NCI-H1105 (cell line): ENCODE measurements around the gene CD40LG.

Experiments
- DNase-seq: peaks from one replicate; lab custom pipeline; 2025; lab: John Stamatoyannopoulos, UW

CD40LG gene

DNA sequence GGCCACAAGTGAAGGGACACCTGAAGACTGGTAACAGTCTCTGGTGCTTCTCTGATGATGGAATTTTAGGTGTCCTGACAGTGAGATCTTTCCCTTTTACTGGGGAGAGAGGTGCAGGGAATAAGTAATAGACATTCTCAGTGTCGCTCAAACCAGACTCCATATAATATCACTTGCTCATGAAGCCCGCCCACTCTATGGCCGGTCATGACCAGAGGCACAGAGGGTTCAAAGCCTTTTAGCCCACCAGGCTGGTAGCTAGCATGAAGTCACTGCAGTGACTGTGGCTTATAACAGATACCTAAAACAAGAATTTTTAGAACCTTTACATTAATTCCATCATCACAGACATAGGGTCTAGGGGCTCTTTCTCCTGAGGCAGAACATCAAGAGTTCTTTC lies 2.9 kb downstream of the CD40LG start:
- DNase-seq, result no peak

DNA sequence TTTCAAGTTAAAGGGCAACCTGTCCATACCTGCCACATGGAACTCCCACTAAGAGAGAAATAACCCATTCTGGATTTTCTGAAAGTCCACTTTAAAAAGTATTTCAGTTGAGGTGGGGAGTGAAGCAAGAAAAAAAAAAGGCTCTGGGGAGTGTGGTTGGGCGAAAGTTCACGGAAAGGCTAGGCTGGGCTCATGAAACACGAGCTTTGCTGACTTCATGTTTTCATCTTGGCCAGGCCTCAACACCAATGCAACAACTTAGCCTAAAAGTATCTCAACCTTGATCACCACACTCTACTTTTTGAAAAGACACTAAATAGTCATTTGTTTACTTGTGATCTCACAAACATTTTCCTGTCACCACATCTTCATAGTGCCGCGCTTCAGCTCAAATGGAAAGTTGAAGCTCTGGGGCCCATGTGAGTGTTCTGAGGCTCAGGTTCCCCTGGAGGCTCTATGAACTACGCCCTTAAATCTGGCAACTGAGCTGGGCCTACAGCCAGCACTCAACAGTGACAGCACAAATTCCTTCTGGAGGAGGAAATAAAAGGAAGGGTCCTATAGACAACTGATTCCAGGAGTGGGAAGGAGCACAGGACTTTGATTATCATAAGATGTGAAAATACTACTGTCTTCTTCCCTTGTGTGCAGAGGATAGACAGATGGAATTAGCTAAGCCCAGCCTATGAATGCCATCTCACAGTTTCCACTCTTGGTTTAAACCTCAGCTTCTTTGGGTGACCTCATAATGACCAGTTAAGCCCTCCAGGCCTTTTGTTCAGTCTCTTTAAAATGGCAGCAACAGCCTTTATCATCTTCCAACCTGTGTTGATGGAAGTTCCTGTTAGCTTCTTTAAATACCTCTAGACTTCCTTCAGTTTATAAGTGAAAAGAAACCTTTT lies 5.1 kb downstream of the CD40LG start:
- DNase-seq, result no peak

DNA sequence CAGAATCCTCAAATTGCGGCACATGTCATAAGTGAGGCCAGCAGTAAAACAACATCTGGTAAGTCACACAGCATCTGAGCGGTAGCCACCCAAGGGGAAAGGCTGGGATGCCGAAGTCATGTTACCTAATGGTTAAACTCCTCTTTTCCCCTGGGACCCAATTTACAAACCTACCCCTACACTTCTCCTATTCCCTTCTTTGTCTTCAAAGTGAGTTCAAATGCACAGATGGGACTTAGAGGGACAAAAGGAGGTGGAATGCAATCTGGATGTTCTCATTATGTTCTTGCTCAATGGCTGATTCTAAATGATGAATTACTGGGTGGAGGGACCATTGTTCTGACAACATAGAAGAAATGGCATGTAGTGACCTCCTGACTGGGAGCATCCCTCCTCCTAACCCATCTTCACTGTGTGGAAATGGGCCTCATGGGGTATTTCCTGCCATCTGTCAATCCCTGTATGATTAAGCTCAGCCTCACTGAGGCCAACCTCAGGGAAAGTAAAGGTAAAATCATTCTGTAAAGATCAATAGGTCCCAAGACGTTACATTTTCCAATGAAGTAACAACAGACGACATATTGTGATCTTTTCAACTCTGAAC lies 8.5 kb downstream of the CD40LG start:
- no peak for DNase-seq

DNA sequence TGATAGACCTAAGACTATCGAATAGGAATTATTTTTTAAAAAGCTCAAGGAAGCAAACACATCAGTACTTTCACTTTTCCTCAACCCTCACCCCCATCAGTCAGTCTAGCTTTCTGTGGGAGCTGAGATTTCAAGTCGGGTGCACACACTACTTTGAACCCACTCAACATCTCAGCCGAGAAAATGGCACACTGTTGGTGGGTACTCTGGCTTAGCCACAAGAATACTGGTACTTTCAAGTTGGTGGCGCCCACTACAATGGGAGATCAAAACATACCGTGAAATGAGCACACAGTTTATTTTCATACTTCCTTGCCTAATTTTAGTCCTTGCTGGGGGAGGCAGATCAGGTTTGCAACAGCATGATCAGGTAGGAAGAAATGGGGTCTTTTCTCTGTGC lies 10.2 kb downstream of the CD40LG start:
- no peak for DNase-seq

DNA sequence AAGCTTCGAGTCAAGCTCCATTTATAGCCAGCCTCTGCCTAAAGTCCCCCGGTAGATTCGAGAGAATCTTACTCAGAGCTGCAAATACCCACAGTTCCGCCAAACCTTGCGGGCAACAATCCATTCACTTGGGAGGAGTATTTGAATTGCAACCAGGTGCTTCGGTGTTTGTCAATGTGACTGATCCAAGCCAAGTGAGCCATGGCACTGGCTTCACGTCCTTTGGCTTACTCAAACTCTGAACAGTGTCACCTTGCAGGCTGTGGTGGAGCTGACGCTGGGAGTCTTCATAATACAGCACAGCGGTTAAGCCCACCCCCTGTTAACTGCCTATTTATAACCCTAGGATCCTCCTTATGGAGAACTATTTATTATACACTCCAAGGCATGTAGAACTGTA lies 11.2 kb downstream of the CD40LG start:
- DNase-seq, result no peak

DNA sequence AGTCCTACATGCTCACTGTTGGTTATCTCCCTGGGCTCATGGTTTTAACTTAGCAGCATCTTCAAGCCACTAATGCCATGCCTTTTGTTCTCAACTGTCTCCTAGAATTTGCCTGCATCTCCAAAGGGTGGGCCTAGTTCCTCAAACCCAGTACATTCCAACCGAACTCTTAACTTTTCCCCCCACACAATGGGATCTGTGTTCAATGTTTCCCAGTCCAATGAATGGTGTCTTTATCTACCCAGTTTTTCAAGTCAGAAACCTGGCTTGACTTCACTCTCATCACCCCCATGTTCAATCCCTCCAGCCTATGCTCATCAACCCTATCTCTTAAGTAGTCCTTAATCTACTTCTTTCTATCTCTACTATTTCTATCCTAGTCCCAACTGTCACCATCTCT lies 12.9 kb downstream of the CD40LG start:
- no peak for DNase-seq

DNA sequence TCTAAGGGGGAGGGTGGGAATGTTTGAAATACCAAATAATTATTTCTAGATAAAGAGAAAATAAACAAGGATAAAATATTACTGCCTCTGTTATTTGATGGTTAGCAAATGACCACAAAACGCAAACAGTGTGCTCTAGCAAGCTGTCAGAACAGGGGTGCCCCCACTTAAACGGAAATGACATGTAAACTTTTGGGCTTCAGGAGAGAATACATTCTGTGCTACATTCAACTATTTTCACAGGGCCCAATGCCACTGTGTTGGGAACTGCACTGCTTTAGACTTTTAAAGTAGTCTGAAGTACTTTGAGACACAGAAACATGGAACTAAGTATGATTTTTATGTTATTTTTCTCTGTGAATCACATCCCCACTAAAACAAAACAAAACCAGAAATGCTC lies 14.1 kb downstream of the CD40LG start:
- no peak for DNase-seq

DNA sequence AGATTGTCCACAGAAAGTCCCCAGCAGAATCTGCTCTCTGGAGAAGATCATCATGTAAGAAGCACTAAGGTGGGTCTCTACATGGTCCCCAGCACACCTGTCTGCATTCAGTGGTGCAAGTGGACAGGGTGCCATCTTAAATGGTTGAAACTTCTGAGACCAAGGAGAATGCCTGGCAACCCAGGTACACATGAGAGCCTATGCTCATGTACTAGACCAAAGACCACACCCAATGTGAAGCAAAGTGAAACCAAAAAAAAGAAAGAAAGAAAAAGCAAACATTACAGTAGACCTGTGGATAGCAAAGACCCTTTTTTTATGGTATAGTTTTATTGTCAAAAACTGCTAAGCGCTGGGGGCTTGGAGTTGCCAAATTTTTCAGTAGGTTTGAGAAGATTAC lies 15.0 kb downstream of the CD40LG start:
- DNase-seq, result no peak

DNA sequence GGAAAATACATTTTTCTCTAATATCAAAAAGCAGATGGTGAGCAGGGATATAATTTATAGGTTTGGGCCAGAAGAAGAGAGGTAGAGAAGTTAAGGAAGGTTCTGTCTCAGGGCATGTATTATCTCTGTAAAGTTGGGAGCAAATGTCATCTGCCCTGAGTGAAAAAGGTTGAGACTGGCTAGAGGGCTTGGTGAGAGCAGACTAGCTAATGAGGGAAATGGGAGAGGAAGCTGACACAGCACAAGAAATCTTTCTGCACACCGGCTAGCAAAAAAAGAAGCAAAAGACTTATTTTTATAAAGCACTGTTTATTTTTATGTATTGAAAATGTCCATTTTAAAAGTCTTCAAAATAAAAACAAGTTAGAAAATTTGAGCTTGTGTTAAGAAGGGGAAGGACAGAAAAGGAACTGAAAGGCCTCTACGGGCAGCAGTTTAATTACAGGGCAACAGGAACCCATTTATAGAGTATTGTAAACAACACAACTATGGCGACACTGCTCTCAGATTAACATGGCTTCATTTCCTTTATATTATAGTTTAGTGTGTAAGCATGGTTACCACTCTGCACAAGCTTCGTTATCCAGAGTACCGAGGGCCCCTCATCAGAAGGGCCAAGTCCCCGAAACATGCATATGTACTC lies 17.4 kb downstream of the CD40LG start:
- DNase-seq, result no peak

DNA sequence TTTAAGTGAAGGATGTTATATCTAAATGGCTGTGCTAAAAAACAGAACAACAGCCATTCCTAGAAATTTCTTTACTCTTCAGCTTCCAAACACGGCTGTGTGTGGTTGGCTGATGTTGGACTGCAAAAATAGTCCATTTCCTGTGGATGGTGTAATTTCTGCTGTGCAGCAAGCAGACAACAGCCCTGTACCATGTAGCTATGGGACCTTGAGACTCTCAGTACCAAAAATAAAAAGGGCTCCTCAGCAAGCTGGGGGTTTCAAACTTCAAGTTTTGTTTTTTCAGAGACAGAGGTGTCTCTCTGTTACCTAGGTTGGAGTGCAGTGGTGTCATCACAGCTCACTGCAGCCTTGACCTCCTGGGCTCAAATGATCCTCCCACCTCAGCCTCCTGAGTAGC lies 18.1 kb downstream of the CD40LG start:
- no peak for DNase-seq

DNA sequence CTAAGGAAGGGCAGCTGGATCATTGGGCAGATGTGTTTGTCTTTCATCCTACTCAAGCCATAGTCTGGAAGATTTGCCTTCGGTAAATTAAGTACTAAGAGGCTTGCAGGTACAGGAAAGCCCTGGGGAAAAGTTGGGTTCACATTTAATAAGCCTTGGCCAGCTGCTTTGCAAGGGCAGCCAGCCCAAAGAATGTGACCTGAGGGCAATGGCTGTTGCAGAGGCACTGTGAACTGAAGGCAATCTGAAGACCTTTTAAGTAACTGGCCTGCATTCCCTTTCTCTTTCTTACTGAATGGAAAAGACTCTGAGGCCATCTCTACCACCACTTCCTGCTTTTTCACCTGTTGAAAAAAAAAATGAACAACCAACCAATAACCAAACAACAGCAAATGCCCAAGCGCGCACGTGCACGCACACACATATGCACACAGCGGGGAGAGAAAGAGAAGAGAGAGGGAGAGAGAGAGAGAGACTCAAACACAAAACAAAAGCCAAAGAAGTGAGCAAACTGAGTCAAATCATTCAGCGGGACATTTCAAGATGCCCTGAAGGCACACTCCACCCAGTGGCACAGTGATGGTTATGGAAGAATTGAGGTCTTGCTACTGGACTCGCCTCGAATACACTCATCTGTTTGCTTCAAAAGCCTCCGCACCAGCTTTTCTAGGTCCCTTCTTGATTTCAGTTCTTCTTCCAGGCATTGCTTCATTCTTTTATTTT lies 19.6 kb downstream of the CD40LG start:
- no peak for DNase-seq

DNA sequence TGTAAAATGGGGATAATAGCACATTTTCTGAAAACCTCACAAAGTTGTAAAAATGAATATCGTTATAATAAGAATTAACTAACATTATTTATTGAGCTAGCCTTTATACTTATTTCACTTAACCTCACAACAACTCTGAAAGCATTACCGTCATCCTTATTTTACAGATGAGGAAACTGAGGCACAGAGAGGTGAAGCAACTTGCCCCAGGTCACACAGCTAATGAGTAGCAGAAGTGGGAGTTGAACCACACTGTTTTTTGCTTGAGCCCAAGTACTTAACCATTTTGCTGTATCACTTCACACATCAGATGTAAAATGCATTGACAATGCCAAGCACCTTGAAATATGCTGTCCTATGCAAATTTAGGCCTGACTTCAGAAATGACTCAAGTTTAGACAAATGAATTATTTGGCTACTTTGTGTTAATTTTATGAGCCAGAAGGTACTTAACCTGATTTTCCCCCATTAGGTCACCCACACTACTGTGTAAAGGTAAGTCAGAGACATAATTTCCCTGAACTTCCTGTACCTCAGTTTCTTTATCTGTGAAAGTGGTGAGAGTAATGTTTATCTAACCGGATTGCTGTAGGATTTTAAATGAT lies 23.1 kb downstream of the CD40LG start:
- DNase-seq, result no peak

DNA sequence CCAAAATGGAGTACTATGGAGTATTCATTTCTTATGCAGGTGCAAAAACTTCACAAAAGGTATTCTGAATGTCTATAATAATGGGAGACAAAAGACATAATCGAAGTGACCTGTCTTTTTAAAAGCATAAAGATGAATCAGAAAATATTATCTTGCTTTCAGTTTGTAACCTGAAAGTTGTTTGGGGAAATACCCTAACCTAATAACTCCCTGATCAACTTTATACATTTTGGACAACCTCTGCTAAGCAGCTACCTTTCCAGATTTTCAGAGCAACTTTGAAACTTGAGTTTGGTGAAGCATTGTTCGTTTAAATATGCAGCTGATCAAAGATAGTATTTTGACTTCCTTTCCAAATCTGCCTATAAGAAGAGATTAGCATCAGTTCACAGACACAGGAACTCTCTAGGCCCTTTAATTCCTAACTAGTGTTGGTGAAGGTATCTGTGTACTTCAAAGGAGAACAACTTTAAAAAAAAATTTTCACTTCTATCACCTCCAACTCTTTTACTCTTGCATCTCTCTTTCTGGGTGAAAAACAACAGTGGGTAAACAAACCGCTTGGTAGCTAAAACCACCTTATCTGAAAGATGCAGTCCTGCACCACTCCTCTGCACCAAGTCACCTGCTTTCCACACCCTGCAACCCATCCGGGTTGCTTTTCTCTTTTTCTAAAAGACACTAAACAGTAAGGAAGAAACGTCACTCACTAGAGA lies 26.5 kb downstream of the CD40LG start:
- DNase-seq, result no peak

DNA sequence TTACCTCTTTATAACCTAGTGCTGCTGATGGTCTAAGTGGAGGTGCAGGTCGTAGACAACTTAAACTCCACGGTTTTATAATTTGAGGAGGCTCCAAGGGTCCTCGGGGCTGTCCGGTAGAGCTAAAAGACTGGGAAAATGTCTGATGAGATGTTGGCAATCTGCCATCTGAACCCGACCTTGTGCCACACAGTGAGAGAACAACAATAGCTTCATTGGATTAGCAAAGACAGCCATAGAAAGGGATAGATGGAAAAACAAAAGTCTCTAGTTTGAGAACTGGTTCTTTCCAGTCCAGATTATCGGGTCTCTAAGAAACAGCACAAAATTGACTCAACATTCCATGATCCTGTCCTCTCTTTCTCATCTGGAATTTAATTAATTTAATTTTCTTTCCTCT lies 31.6 kb downstream of the CD40LG start:
- DNase-seq, result no peak

DNA sequence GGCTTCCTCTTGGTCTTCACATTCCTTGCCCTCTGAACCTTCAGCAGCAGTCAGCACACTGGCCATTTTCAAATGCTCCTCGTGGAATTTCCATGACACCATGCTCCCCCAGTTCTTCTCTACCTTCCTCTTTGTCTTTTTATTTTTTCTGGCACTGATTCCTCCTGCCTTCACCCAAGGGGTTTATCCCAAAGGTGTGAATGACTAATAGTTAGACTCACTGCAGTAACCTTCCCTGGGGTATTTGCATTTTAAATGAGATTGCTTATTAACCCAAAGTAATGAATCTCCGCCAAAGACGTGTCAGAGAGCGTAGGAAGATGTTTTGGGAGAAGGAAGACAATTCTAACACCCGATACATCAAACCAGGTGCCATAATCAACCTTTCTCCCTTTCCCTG lies 36.2 kb downstream of the CD40LG start:
- no peak for DNase-seq

DNA sequence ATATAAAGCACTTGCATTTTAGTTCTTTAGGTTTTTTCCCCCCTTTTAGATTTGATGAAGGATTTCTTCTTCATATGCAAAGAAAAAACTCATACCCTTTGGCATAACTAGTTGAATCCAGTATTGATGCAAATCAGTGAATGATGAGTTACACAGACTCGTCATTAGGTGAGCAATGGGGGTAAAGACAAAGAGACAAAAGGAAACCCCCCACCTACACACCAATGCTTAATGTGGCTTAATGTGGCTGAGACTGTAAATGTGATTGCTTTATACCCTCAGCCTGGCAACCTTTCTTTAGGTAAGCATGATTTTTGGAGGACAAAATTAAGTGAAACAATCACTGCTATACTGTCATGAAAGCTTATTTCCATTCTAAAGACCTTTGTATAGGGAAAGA lies 39.5 kb downstream of the CD40LG start:
- no peak for DNase-seq

DNA sequence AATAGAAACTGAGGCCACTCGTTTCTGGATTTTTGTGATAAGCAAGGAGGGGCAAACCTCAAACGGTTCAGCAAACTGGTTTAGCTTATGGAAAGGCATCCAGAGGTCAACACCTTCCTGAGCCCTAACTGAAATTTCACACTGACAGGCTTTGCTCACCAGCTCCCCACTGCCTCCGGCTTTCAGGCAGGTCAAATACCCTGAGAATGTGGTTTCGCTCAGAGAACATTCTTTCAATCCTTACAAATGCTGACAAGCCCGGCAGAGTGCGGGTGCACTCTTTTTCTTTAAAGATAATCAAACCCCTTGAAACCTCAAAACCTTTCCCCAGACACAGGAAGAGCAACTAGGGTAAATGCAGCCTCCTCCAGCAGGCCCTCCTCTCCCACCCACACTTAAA lies 41.5 kb downstream of the CD40LG start:
- DNase-seq, result no peak

DNA sequence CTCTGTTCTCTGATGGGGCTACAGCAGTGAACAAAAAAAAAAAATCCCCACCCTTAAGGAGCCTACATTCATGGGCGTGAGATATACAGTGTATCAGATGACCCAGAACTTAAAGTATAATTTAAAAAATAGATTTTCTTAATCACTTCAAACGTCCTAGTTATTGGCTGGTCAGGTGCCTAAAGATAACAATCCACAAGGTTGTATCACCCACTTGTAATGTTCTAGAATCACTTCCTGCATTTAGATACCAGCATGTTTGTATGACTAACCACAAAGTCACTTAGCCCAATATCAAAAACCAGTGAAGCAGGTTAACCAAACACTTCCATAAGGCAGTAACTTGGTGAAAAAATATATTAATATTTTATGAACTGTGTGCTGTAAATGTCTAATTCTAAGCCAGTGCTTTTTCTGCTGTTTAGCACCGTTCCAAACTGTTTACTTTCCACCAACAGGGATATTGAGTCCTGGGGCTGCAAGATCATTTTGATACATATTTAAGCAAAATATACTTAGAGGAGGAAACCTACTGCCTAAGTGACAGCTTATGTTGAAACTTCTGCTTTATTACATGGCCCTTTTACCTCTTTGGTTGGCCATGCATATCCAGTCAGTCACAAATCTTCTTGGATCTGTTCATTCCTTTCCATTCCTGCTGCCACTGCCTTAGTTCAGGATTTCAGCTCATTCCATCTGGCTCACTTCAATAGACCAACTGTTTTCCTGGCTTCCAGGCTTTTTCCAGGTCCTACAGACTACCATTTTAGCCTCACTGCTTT lies 43.3 kb downstream of the CD40LG start:
- no peak for DNase-seq

DNA sequence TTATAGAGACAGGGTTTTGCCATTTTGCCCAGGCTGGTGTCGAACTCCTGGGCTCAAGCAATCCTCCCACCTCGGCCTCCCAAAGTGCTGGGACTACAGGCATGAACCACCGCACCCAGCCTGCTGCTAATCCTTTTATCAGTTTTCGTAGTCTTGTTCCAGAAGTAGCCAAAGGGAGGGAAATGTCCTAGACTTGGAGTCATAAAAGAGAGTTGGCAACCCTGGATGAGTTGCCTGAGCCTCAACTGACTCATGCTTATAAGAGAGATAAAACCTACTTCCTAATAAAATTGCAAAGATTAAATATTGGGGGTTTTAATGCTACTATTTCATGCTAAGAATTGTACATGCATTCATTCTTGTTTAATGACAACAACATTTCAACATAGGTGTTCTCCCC lies 44.3 kb downstream of the CD40LG start:
- no peak for DNase-seq

DNA sequence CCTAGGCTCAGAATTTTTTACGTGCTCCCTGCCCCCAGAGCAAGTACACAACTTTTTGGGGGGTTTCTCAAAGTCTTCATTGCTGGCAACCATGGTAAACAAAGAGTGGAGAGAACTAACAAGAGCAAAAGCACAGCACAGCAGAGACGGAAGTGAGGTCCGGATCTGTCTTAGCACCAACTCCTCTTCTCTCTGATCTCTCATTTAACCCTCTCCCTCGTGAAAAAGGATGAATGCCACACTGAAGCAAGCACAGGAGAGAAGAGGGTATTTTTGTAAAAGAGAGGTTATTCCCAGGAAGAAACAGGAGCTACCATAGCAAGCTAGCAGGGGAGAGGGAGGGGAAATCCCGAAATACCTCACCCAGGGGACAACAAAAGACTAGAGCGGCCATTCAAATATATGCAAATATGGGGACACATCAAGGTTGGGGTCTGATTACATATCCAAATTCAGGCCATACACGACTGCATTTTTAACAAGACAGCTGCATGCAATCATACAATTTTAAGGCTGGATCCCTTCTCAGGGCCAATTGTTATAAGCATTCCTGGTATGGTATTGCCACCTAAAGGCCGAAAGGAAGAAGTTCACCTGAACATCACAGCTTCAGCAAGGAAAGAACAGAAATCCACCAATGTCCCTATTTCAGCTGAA lies 46.6 kb downstream of the CD40LG start:
- DNase-seq, result peak; percentile 23
